Measurements from ENCODE around the gene STRN4. TPM values are rescaled to one million over a fixed set of nuclear protein-coding genes. Genes with fewer than 3 reads are reported as not detected.

Gene STRN4
- total RNA-seq, 1 donor from 2014 or later, result 124 TPM

- no peak for DNase-seq (ENCODE audit: low spot score in 2 of 2, unreplicated experiment in 2 of 2)
- TF ChIP-seq CTCF (IDR thresholded peaks at IDR 0.05; ENCODE audit: unreplicated experiment), result no peak
- peaks cover 2% of the 10 kb centered on the region for H3K4me1 Mint-ChIP-seq
- no peaks in the 10 kb centered on the region for H3K9me3 Mint-ChIP-seq
- H3K27ac Mint-ChIP-seq, result no peak overlapping the region
- peaks cover 18% of the 10 kb centered on the region for H3K36me3 Mint-ChIP-seq
- no peaks in the 10 kb centered on the region for H3K27me3 Mint-ChIP-seq (ENCODE audit: low read depth)
- no peak overlapping the region for H3K4me3 Mint-ChIP-seq
Measured at GRCh38 chr19:46721269-46722003, 24.8 kb downstream of the STRN4 start.

GRCh38 chr19:46720503-46721239 lies 25.6 kb downstream of the STRN4 start:
- Mint-ChIP-seq H3K4me3 (no peak overlapping the region), H3K36me3 (peaks cover 15% of the 10 kb centered on the region), H3K9me3 (no peaks in the 10 kb centered on the region), H3K27me3 (ENCODE audit: low read depth) (no peaks in the 10 kb centered on the region), H3K4me1 (peaks cover 5% of the 10 kb centered on the region), H3K27ac (no peak overlapping the region)
- DNase-seq (ENCODE audit: low spot score in 2 of 2, unreplicated experiment in 2 of 2), result no peak
- no peak for TF ChIP-seq CTCF (IDR thresholded peaks at IDR 0.05; ENCODE audit: unreplicated experiment)

- no peak for DNase-seq (ENCODE audit: low spot score in 2 of 2, unreplicated experiment in 2 of 2)
- peaks cover 12% of the 10 kb centered on the region for H3K4me1 Mint-ChIP-seq
- no peaks in the 10 kb centered on the region for H3K9me3 Mint-ChIP-seq
- H3K4me3 Mint-ChIP-seq, result no peak overlapping the region
- peaks cover 14% of the 10 kb centered on the region for H3K36me3 Mint-ChIP-seq
- no peaks in the 10 kb centered on the region for H3K27me3 Mint-ChIP-seq (ENCODE audit: low read depth)
- H3K27ac Mint-ChIP-seq, result peak overlapping the region; percentile 40
- TF ChIP-seq CTCF (IDR thresholded peaks at IDR 0.05; ENCODE audit: unreplicated experiment), result no peak
Measured at GRCh38 chr19:46719629-46720502, 26.4 kb downstream of the STRN4 start.

GRCh38 chr19:46718934-46719622 lies 27.2 kb downstream of the STRN4 start:
- Mint-ChIP-seq H3K27me3 (ENCODE audit: low read depth) (no peaks in the 10 kb centered on the region), H3K27ac (peak overlapping the region; percentile 40), H3K9me3 (no peaks in the 10 kb centered on the region), H3K4me1 (peaks cover 14% of the 10 kb centered on the region), H3K4me3 (peak overlapping the region; percentile 92), H3K36me3 (peaks cover 10% of the 10 kb centered on the region)
- no peak for DNase-seq (ENCODE audit: low spot score in 2 of 2, unreplicated experiment in 2 of 2)
- TF ChIP-seq CTCF (IDR thresholded peaks at IDR 0.05; ENCODE audit: unreplicated experiment), result no peak
